NCI-H1436 (cell line): ENCODE data around the gene CYP11A1.
A peak's percentile ranks its signal among the peaks of the same experiment; 100 is the strongest.

Experiments
- DNase-seq: peaks from one replicate; lab custom pipeline; 2025; lab: John Stamatoyannopoulos, UW

The CYP11A1 gene

DNA sequence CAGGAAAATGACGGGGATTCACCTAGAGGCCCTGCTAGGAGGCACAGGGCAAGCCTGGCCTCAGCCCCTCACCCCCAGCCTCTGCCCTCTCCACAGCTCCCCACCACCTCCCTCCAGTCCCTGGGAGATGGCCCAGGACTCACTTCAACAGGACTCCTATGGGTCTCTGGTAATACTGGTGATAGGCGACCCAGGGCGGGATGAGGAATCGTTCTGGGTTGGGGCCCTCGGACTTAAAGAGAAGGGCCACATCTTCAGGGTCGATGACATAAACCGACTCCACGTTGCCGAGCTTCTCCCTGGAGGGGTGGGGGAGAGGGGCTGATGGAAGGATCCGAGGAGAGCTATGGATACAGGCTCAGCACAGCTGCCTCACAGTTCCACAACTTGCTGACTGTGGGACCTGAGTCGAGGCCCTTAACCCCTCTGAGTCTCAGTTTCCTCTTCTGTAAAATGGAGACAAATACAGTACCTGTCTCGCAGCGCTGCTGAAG, 19.6 kb downstream of the CYP11A1 start:
- no peak for DNase-seq

DNA sequence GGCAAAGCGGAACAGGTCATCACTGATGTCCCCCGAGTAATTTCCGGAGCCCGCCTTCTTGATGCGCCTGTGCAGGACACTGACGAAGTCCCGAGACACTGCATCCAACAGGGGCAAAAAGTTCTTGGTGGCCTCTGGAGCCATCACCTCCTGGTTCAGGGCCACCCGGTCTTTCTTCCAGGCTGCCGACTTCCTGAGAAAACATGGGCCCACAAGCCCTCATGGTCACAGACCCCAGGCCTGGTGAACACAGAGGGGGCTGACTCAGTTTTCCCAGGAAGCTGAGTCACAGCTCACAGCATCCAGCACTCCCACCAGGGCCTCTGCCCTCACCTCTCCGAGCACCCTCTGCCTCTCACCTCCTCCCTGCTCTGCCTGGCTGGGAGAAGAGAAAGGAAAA, 22.4 kb downstream of the CYP11A1 start:
- no peak for DNase-seq

DNA sequence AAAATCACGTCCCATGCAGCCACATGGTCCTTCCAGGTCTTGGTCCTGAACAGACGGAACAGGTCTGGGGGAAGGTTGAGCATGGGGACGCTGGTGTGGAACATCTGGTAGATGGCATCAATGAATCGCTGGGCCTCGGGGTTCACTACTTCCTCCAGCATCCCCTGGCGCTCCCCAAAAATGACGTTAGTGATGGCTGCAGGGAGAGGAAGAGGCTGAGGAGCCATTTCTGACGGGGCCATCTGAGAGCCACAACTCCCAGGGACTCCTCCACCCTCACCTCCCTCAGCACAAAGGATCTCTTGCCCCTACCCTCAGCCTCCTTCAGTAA, 23.7 kb downstream of the CYP11A1 start:
- DNase-seq: no peak

DNA sequence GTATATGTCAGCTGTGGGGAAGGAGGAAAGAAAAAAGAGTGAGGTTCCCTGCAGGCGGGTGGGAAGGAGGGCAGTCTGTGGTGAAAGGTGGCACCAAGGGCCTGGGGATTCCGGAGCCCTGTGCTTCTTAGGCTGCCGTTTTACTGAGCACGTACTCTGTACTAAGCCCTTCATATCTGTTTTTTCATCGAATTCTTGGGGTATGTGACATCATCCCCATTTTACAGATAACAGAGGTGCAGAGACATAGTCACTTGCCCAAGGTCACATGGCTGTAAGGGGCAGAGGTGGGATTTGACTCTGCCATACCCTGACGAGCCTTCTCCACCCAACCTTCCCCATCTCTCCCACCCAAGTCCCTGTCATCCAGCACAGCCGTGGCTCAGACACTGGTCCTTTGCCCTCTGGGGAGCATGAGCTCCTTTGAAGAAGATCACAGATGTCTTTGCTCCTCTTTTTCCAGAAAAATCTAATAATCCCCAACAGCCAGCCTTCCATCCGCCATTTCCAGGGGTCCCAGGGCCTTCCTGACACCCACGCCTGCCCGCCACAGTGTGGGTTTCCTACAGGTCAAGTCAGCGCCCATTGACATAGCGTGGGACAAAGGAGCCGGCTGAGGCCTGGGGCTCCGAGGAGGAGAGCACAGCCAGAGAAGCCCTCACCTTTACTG, 24.2 kb downstream of the CYP11A1 start:
- no peak for DNase-seq

DNA sequence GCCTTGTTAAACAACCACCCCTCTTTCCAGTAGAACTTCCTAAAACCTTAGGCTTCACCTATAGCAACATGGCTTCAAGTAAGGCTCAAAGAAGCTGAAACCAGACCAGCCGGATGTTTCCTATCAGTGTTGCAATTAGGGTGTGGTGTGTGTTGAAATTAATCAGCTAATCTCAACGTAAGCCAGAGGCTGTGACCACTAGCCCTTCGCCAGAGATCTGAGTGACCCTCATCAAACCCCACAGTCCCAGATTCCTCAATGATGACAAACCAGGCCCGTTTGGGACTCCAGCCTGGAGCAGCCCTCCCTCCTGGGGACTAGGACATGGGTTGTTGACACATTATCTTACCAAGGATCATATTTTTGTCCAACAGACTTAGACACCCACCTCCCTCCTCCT, 27.3 kb downstream of the CYP11A1 start:
- DNase-seq: no peak

DNA sequence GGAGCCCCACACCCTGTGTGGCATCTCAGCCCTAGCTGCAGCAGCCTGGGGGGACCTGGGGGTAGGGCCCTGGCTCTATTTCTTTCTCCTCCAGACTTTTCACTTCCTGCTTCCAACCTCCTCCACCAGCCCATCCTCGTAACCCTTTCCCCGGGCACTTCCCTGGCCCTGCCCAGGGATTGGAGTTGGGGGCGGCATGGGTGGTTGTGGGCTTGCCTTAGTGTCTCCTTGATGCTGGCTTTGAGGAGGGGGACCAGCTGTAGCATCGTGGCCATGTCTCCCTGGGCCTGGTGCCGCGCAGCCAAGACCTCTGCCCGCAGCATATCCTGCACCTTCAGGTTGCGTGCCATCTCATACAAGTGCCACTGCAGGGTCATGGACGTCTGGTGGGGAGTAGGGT, 28.1 kb downstream of the CYP11A1 start:
- no peak for DNase-seq

DNA sequence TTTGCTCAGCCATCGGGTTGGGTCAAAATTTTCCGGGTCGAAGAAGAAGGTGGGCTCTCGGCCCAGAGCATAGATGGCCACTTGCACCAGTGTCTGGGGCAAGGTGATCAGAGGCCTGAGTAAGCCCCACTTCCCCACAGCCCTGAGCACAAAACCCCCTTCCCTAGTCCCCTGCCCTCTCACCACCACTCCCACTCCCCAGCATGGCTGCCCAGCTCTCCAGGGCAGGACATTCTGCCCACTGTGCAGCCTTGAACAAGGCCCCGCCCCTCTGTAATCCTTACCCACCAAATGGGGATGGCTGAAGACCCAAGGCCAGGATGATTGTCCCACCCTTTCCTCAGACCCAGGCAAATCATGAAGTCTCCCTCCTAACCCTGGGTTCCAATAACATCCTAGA, 28.8 kb downstream of the CYP11A1 start:
- no peak for DNase-seq

DNA sequence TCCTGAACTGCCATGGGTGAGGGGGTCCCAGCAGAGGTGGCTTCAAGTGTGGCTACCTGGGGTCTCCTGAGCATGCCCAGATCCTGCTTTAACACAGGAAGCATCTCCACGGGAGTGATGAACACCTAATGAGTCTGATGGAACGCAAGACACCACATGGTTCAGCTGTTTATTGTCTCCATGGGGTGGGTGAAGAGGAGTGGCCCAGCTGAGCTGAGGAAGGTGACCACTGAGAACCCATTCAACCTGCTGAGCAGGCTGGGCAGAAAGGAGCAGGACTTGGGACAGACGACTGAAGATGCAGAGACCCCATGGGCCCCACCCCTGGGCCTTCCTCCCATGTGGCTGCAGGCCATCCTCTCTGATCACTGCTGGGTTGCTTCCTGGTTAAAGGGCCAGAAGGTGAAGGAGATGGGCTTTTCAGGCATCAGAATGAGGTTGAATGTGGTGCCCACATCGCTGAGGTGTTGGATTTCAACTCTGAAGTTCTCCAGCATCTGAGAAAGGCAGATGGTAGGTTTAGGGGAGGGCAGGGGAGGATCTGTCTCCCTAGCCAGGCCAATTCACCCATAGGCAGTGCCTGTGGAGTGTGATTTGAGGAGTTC, 29.7 kb downstream of the CYP11A1 start:
- DNase-seq: no peak

DNA sequence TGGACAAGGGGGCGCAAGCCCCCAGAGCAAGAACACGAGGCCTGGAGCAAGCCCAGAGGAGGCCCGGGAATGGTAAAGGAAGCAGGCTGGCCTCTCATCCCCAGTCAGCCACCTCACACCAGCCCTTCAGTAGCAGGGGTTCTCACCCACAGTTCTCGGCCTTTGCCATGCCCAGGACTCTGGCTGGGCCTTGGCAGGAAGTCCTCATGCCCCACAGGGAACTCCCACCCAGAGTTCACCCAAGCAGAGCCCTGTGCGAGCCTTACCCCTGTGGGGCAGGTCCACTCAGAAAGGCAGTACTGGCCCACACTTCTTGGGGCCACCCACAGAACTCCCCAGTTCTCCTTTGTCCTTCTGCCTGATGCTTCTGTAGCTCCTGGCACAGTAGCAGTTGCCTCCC, 30.3 kb downstream of the CYP11A1 start:
- no peak for DNase-seq

DNA sequence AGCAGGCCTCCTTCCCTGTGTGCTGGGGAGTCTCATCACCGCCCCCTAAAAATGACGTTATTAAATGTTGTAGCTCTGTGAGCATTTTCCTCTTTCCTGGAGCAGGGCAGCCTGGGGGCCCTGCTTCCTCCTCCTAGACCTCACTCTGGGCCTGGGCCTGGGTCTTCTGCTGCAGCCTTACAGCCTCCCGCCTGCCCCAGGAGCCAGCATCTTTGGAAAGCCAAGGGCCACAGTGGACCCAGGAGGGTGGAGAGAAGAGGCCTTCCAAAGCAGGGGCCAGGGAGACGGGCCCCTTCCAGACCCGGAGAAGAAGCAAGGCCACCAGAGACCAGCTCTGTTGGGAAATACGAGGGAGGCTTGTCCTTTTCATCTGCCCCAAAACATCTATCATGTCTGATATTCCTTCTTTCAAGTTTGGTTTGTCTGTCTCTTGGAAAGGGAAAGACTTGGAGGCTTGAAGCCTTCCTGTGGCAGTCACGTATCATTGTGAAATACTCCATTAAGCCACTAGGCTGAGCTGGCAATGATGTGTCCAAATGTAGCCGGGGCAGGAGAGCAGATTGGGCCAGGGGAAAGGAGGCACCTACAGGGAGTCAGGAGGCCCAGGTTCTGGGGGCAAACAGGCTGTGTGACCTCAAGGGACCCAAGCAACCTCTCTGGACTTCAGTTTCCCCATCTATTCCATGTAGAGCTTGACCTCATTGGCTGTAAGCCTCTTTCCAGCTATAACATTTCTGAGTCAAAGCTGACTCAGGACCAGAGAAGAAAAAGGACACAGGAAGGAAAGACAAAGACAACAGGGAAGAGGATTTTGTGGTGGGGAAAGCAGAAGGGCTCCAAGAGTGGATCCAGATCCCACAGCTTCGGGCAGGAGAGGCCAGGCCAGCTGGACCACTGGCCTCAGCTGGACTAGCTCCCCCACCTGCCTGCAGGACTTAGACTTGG, 31.1 kb downstream of the CYP11A1 start:
- no peak for DNase-seq

DNA sequence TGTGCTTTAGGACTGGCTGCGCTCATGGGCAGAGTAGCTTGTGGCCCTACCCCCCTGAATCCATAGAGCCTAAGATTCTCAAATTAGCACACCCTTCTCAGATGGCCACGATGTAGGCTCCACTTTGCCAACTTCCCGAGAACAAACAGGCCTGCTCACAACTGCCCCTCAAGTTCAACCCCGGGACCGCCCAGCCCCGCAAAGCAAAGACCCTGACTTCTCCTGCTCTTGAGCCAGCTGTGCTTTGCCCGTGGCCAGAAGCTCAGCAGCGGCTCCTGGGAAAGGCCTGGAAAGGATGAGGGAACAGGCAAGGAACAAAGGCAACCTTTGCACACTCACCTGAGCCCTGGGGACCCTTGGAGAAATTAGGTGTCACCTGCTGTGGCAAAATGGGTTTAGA, 32.0 kb downstream of the CYP11A1 start:
- DNase-seq: no peak

DNA sequence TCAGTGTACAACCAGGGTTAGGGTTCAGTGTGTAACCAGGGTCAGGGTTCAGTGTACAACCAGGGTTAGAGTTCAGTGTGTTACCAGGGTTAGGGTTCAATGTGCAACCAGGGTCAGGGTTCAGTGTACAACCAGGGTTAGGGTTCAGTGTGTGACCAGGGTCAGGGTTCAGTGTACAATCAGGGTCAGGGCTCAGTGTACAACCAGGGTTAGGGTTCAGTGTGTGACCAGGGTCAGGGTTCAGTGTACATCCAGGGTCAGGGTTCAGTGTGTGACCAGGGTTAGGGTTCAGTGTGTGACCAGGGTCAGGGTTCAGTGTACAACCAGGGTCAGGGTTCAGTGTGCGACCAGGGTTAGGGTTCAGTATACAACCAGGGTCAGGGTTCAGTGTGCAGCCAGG, 33.3 kb downstream of the CYP11A1 start:
- DNase-seq: no peak

DNA sequence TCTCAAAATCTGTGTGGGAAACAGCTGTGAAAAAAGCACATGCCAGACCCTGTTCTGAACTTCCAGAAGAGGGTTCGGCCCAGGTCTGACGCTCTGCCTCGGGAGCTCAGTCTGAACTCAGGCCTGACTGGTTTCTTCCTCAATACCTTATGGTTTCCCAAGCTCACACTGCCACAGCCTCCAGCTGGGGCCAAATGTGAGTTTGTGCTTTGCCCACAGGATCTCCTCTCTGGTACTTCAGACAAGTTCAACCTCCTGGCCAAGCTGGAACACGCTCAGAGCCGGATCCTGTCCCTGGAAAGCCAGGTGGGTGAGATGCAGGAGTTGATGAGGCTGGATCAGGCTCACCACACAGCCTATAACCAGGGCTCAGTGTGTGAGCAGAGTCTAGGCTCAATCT, 33.8 kb downstream of the CYP11A1 start:
- no peak for DNase-seq

DNA sequence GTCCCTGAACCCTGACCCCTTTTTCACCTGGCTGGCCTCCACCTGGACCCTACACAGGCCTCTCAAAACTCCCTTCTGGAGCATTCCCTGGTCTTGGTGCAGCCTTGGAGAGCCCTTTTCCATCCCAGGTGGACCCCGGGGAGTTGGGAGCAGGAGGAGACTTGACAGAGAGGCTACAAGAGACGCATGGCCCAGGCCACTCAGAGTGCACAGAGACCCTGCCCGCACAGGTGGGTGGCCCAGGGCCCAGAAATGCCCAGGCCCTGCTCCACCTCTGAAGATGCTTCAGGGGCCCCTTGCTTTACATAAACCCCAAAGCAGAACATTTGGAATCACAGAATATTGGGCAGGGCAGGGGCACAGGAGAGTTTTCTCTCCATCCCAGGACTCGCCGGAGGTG, 34.4 kb downstream of the CYP11A1 start:
- DNase-seq: no peak

DNA sequence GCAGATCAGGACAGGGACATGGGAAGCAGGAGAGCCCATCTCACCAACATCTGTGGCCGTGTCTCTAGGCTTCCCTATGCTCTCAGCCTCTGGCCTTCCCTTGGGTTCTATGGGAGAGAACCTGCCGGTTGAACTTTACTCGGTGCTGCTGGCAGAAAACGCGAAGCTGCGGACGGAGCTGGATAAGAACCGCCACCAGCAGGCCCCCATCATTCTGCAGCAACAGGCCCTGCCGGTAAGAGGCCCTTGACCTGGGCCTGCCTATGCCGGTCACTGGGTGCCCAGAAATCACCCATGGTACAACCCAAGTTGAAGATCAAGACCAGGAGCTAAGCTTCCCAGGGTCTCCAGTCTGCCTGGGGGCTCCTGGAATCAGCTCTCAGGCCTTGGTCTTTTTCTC, 34.8 kb downstream of the CYP11A1 start:
- no peak for DNase-seq

DNA sequence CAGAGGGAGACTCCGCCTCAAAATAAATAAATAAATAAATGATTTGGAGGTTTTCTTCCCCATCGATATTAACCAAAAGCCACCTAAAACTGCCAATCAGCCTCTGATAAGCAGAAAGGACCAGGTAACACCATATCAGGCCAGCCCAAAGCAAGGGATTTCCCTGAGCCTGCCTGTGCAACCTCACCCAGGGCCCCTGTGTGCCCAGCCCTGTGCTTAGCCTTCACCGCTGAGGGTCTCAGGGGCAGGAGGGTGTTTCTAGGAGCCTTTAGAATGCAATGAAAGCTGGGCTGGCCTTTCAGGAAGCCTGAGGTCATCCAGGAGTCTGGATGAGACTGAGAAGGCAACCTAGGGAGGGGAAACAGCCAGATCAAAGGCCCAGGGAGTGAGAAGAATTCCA, 35.4 kb downstream of the CYP11A1 start:
- DNase-seq: no peak

DNA sequence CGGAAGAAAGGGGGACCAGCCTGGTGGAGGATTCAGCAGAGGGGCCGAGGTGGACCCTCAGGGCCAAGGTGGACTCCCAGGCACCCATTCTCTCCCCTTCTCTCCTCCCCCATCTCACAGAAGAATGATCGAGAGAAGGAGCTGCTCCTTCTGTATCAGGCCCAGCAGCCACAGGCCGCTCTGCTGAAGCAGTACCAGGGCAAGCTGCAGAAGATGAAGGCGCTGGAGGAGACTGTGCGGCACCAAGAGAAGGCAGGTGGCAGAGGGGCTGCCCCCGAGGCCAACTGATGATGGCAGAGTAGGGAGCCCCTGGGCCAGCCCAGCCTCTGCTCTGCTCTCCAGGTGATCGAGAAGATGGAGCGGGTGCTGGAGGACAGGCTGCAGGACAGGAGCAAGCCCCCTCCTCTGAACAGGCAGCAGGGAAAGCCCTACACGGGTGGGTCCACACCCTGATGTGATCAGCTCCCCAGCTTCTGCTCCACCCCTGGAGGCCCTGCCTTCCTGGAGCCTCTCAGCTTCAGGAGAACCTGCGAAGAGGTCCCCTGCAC, 36.5 kb downstream of the CYP11A1 start:
- no peak for DNase-seq

DNA sequence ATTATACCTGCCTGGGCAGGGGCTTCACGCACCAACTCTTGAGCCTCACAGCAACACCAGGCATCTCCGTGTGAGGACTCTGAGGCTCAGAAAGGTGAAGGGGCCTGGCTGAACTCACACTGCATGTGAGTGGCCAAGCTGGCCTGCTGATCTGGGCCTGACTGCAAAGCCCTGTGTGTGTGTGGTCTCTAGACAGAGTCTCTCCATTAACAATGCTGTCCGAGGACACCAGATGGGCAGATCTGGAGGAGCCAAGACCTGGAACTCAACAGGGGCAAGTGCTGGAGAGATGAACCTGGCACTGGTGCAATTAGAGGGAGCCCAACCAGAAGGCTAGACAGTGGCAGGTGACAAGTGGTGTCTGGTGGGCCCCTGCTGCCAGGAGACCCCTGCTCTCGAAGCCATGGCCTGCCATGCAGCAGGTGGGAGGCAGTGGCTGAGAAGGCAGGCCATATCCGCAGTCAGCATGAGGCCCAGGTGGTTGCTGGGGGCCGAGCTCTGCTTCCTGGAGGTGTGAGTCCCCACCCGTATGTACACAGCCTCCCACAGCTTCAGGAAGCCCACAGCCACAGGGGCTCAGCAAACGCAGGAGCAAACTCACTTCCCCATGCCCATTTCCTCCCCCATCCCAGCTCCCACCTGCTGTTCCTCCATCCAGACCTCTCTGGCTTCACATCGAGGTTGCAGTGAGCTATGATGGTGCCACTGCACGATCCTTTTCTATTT, 39.0 kb downstream of the CYP11A1 start:
- no peak for DNase-seq

DNA sequence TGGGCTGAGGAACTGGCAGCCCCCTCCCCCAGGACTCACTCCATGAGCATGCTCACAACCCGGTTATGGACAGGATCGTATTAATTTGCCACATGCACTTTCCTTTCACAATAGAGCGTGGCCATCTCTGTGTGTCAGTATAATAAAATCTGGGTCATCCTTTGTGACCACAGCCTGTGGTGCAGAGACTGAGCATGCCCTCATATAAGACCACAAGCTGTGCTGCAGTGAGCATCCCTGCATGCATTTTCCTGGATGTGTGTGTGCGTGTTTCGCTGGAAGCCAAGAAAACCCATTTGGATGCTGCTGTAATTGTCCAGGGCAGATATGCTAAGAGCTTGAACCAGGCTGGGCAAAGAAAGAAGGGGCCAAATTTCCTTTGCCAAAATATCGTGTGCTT, 39.7 kb downstream of the CYP11A1 start:
- no peak for DNase-seq

DNA sequence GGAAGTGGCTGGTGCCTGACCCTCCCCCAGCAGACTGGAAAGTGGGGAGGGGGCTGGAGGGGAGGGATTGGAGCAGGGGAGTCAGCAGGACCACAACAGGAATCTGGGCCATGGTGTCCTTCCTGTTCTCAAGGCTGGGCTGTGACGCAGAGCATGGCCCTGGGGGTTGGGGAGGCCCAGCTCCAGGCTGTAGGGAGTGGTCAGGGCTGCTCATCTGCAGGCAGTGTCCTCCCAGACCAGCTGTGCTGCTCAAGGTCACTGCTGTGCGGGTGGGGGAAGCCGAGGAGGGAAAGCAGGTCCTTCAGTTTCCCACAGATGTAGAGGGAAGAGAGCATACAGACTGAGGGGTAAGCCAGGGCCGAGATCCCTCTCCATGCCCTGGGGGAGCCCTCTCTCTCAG, 40.7 kb downstream of the CYP11A1 start:
- DNase-seq: no peak

DNA sequence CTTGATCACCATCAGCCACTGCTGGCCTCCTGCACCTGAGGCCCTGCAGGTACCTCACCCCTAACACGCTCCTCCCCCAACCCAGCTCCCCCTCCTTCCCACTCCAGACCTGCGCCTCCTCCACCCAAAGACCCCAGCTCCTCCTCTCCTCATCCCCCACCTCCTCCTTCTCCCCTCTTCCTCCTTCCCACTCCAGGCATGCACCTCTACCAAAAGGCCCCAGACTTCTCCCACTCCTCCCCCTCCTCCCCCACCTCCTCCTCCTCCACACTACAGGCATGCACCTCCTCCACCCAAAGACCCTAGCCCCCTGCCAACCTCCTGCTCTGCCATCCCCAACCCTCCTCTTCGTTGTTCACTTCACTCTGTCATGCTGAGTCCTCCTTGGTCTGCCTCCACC, 42.7 kb downstream of the CYP11A1 start:
- DNase-seq: no peak

DNA sequence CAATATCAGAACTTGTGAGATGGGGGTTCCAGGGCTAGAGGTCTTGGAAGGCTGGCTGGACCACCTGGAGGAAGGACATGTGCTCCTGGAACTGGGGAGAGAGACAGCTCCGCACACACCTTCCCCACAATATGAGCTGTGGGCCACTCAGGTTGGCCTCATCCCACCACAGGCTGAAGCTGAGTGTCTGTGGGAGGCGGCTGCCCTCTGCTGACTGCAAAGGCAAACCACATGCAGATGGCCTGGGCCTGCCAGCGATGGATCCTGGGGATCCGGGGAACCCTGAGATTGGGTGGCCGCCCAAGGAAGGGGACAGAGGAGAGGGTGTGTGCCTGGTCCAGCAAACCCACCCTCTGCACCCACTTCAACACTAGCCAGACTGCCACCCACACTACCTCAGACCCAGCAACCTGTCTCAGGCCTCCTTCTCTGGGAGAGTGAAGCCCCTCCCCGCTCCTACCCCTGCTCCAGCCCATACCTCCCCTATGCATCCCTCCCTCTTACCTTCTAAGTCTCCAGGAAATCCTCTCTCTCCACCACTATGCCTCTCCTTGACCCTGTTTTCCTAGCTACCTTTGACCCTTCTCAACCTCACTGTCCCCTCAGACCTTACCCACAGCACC, 44.8 kb downstream of the CYP11A1 start:
- peak; percentile 71 for DNase-seq
